Activated T-cell treated with anti-CD3 and anti-CD28 coated beads, Interleukin-2, amount 50 U/mL, for 48 hours (primary cell): ENCODE data around the gene TMEM131.
"Not testable (repeated sequence)": the region's sequence is repeated elsewhere in the genome, so short reads cannot be mapped to it uniquely, and the experiment has no call there.

Experiments used
- DNase-seq, 2 experiments: peaks; one replicate each; pipeline ENCODE4 v3.0.0-alpha.2; 2020

The TMEM131 gene

DNA sequence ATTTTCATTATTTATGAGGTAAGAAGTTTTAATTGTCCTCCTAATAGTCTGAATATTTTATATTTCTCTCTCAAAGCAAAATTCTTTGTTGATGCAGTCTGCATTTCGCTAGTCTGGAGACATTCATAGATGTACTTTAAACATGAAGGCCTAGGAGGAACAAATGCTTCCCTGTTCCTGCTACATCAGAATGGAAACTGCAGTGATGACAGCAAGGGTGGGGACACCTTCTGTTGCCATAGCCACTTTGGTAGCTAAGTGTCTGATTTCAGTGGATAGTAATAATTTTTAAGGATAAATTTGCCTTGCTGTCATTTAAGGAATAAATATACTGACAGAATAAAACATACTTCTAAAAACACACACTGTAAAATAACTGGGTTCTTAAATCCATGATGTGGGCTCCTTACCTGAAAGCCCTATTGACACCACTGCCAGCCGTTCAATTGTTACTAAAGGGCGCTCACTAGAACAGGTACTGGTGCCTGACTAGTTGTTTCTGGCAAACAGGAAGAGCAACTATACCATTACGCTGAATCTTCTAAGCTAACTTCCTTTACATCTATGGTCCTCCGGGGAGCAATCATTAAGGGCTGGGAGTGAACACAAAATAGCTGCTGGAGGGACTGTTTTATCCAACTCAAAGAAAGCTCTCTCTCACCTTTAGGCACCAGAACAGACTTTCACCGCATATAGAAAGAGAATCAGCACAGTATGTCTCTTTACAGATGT is 88.2 kb downstream of the TMEM131 start:
- DNase-seq = no peak

DNA sequence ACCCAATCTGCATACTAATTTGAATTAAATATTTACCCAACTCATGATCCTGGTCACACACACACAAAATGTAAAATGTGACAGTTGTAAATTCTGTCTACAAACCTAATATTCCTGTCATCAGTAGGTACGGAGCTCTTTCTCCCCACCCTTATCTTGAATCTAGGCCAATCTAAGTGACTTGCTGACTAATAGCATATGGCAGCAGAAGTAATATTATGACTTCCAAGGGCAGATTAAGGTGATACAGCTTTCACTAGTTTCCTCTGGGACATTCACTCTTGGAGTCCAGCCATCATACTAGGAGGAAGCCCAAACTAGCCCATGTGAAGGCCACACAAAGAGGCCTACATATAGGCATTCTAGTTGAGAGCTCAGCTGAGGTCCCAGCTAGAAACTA is 89.4 kb downstream of the TMEM131 start:
- no peak for DNase-seq

DNA sequence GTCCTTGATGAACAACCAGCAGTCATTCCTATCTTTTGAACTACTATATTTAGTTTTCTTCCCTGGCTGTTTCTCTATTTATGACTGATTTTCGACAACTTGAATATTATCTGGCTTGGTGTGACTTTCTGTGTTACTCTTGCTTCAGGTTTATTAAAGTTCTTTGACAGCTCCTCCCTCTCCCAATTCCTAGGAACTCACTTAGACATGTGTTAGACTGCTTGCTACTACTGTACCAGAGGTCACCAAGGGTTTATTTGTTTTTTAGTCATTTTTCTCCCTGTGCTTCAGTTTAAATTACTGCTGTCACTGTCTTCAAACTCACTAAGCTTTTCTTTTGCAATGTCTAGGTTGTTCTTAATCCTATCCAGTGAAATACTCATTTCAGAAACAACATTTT is 90.5 kb downstream of the TMEM131 start:
- DNase-seq = no peak

GRCh38 chr2:97901862-97902261 is 93.9 kb downstream of the TMEM131 start:
- no peak for DNase-seq

DNA sequence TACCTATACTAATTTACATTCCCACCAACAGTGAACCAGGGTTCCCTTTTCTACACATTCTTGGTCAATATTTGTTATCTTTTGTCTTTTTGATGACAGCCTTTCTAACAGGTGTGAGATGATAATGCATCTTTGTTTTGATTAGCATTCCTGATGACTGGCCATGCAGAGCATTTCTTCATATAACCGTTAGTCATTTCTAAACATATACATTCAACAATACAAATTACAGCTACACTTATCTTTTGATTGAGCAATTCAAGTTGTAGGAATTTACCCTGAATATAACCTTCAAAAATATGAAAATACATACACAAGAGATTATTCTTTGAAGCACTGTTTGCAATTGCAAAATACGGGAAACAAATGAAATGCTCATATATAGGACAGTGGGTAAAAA is 94.9 kb downstream of the TMEM131 start:
- DNase-seq = no peak

DNA sequence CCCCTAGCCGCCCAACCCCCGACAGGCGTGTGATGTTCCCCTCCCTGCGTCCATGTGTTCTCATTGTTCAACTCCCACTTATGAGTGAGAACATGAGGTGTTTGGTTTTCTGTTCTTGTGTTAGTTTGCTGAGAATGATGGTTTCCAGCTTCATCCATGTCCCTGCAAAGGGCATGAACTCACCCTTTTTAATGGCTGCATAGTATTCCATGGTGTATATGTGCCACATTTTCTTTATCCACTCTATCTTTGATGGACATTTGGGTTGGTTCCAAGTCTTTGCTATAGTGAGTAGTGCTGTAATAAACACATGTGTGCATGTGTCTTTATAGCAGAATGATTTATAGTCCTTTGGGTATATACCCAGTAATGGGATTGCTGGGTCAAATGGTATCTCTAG is 102.7 kb downstream of the TMEM131 start:
- not testable (repeated sequence) for DNase-seq

DNA sequence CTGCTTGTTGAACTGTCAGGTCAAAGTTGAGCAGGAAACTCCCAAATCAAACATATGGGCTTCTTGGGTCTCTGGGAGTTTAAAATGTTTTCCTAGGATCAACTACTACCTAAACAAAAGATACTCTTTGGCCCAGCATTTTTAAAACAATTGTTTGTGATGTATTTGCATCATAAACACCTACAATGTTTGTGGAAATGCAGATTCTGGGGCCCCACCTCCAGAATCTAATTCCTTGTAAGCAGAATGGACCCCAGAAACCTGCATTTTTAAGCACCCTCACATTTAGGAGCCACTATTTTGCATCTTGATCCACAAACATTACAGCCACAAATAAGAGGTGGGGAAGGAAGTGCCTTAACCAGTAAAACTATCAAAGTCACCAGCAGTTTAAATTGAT is 104.1 kb downstream of the TMEM131 start:
- DNase-seq = no peak

DNA sequence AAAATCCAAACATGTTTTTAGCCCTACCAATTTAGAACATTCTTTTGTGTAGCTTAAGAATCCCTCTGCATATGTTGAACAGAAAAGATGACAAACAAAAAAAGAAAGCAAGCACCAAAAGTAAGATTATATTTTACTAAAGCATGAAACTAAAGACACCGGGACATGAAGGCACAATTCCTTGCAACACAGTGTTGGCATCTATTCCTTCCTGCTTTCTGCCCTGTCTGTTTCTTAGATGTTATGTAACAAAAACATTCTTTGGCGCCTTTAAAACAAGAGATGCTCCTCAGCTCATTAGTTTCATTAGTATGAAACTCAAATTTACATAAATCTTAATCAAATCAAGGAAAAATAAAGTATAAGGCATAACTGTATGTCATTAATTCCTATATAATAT is 106.6 kb downstream of the TMEM131 start:
- DNase-seq = no peak

DNA sequence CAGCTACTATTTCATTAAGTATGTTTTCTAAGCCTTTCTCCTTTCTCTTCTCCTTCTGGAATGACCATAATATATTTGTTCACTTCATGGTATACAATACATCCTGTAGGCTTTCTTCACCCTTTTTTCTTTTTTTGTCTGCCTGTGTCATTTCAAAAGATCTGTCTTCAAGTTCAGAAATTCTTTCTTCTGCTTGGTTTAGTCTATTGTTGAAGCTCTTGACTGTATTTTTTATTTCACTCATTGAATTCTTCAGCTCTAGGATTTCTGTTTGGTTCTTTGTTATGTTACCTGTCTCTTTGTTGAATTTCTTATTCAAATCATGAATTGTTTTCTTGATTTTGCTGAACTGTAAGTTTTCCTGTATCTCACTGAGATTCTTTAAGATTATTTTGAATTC is 109.9 kb downstream of the TMEM131 start:
- DNase-seq = no peak

- DNase-seq = no peak
These were observed 115.4 kb downstream of the TMEM131 start for GRCh38 chr2:97880334-97880733.

DNA sequence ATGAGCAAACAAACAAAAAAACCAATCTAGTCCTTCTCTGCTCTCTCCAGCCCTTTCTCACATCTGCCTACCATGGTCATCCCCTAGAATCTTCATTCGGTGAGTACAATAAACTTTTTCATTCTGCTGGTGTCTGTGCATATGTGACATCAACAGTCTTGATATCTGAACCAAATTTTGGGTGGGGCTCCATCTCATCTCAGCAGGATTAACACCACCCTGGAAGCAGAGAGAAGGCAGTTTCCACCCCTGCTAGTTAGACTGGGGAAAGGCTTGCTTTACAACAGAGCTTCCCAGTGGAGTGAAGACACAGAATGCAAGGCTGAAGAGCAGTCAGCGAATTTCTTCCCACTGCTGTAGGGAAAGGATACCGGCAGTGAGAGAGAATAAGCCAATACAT is 116.9 kb downstream of the TMEM131 start:
- DNase-seq = no peak

DNA sequence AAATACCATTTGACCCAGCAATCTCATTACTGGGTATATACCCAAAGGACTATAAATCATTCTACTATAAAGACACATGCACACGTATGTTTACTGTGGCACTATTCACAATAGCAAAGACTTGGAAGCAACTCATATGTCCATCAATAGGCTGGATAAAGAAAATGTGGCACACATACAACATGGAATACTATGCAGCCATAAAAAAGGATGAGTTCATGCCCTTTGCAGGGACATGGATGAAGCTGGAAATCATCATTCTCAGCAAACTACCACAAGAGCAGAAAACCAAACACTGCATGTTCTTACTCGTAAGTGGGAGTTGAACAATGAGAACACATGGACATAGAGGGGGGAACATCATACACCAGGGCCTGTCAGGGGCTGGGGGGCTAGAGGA is 117.4 kb downstream of the TMEM131 start:
- not testable (repeated sequence) for DNase-seq

DNA sequence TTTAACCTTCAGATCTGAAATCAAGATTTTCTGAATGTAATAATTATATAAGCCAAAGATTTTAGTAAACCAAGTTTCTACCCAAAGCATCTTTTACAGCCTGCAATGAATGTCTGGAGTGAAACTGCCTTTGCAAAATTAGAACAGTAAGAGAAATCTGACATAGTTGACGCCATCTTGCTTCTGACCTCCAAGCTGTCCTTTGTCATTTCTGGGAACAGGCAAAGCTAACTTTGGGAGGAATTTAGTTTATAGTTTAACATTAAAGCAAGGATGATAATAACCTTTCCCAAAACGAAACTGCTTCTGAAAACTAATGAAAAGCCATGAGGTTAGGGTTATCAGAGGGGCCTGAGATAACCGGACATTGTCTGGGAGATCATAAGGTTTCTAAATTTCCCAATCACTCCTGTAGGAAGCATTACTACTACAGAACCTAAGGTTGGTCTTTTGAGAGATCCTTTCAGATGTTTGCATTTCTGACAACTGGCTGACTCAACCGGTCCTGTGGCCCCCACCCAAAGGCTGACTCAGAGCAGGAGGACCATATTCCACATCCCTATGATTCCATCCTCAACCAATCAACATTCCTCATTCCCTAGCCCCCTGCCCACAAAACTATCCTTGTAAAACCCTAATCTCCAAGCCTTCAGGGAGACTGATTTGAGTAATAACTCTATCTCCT is 124.5 kb downstream of the TMEM131 start:
- no peak for DNase-seq

DNA sequence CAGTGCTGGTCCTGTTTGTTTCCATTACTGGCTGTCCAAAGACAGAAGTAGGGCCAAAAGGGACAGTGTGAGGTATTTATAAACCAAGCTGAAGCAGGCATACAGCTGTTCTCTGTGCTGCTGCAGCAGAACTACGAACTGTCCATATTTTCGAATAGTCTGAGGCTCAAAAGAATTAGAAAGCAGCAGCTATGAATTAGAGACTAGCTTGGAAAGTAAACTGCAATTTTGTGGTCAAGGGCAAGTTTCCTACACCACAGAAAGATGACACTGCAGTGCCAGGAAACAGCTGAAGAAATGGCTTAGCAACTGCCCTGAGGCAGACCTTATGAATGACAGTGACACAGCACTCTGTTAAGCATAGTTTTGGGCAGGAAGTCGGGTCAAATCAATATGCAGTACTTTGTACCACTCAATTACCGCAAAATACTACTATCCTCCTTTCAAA is 125.3 kb downstream of the TMEM131 start:
- DNase-seq = peak; percentile 33 to 51

DNA sequence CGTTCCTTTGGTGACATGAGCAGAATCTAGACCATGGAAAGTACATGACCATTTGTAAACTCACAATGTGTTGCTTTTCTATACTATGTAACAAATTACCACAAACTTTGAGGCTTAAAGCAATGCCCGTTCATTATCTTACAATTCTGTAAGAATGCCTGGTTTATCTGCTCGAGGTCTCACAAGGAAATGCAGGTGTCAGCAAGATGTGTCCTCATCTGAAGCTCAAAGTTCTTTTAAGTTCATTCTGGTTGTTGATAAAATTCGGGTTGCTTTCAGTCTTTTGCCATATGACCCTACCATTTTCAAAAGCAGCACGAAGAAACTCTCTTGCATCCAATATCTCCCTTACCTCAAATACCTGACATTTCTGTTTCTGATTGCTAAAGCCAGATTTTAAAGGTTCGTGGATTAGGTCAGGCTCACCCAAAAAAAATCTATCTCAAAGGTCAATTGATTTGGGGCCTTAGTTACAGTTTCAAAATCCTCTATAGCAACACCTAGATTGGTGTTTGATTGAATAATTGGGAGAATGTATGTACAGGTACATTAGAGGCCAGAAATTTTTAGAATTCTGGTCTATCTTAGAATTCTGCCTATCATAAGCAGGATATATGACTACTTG is 125.9 kb downstream of the TMEM131 start:
- DNase-seq = no peak

DNA sequence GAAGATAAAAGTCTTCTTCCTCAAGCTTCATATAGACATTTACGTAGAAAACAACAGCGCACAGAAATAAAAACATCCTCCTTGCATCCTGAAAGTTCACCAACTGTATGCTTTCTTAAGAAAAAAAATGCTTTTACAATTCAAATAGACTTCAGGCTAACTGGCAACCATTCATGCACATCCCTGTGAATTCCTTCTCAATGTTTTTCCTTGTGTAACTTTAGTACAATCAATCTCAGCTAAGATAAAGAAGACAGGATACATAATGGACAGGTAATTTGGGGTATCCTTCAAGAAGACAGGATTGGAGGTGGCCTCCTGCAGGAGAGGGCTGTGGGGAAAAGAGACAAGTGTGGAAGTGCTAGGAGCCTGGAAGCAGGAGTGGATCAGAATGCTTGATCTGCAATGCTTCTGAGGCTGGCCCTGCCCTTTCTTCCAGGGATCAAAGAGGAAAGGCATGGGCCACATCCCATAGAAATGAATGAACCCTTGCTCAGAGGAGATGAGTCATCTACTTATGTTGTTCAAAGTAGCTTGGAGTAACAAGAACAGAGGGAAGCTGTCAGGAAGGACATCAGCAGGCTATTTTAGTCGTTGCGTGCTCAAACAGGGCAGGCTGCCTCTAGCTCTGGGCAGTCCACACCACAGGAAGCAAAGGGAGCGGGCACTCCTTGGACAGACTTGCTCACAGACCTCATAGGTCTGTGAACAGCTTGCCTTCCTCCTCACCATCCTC is 126.6 kb downstream of the TMEM131 start:
- DNase-seq = no peak

- no peak for DNase-seq
These were observed 131.9 kb downstream of the TMEM131 start for GRCh38 chr2:97863829-97864228.

GRCh38 chr2:97861177-97861576 is 134.6 kb downstream of the TMEM131 start:
- no peak for DNase-seq

GRCh38 chr2:97858442-97858841 is 137.3 kb downstream of the TMEM131 start:
- DNase-seq = no peak

GRCh38 chr2:97857553-97857952 is 138.2 kb downstream of the TMEM131 start:
- no peak for DNase-seq

GRCh38 chr2:97853057-97853456 is 142.7 kb downstream of the TMEM131 start:
- DNase-seq = not testable (repeated sequence)

DNA sequence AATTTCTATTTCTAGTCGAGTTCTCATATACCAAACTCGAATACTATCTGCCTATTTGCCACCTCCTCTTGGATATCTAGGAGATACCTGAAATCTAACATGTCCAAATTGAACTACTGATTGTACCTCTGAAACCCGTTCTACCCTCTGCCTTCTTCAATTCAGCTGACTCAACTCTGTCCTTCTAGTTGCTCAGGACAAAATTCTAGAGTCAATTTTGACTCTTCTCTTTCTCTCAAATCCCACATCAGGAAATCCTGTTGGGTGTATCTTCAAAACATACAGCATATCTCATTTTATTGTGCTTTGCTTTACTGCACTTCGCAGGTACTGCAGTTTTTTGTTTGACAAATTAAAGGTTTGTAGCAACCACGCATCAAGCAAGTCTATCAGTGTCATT is 144.6 kb downstream of the TMEM131 start:
- DNase-seq = no peak

GRCh38 chr2:97849881-97850528 is 145.7 kb downstream of the TMEM131 start:
- no peak for DNase-seq
